Stimulated activated CD4-positive, alpha-beta T cell treated with anti-CD3 and anti-CD28 coated beads, Interleukin-4, amount 100 ng/mL, for 24 hours (primary cell): ENCODE measurements around the gene PGLYRP4.
"Not testable (repeated sequence)": the region's sequence is repeated elsewhere in the genome, so short reads cannot be mapped to it uniquely, and the experiment has no call there.

ENCODE experiments used
- DNase-seq: peaks from one replicate; pipeline ENCODE4 v3.0.0-alpha.2; 2020

PGLYRP4 gene

DNA sequence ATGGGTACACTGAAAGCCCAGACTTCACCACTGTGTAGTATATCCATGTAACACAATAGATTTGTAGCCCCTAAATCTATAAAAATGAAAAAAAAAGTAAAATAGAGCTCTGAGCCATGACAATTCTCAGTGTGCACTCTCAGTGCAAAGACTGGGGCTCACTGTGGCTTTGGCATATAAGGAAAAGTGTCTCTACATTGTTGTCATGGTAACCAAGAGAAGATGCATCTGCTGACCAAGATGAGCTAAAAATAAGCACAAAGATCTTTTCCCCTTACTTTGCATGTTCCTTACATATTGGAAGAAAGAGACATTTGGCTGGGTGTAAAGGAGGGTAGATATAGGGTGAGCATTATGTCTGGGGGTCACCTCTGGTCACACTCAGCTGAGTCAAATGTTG, 12.0 kb downstream of the PGLYRP4 start:
- DNase-seq, result no peak

- DNase-seq, result no peak
Observed at GRCh38 chr1:153333902-153334301, 14.7 kb downstream of the PGLYRP4 start.

GRCh38 chr1:153324912-153325311, 23.7 kb downstream of the PGLYRP4 start:
- no peak for DNase-seq

DNA sequence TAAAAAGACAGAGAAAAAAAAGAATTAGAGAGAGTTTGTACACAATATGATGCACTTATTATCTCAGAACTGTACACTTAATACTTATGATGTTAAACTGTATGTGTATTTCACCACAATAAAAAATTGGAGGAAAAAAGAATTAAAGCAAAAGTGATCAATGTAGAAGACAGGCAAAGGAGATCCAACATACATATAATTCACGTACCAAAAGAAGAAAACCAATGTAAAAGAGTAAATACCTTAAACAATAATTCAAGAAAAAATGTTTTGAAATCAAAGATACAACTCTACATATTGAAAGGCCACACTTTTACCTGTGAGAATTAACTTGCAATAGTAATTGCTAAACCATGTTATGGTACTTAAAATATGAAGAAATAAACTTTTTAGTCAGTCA, 26.1 kb downstream of the PGLYRP4 start:
- no peak for DNase-seq

DNA sequence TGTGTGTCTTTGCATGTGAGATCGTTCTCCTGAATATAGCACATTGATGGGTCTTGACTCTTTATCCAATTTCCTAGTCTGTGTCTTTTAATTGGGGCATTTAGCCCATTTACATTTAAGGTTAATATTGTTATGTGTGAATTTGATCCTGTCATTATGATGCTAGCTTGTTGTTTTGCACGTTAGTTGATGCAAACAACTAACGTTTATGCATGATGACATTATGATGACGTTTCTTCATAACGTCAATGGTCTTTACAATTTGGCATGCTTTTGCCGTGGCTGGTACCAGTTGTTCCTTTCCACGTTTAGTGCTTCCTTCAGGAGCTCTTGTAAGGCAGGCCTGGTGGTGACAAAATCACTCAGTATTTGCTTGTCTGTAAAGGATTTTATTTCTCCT, 30.5 kb downstream of the PGLYRP4 start:
- DNase-seq, result not testable (repeated sequence)

DNA sequence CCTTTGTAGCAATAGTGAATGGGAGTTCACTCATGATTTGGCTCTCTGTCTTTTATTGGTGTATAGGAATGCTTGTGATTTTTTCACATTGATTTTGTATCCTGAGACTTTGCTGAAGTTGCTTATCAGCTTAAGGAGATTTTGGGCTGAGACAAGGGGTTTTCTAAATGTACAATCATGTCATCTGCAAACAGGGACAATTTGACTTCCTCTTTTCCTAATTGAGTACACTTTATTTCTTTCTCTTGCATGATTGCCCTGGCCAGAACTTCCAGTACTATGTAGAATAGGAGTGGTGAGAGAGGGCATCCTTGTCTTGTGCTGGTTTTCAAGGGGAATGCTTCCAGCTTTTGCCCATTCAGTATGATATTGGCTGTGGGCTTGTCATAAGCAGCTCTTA, 32.6 kb downstream of the PGLYRP4 start:
- DNase-seq, result not testable (repeated sequence)

DNA sequence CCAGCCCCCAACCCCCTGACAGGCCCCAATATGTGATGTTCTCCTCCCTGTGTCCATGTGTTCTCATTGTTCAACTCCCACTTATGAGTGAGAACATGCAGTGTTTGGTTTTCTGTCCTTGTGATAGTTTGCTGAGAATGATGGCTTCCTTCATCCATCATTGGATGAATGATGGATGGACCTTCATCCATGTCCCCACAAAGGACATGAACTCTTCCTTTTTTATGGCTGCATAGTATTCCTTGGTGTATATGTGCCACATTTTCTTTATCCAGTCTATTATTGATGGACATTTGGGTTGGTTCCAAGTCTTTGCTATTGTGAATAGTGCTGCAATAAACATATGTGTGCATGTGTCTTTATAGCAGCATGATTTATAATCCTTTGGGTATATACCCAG, 34.3 kb downstream of the PGLYRP4 start:
- not testable (repeated sequence) for DNase-seq

DNA sequence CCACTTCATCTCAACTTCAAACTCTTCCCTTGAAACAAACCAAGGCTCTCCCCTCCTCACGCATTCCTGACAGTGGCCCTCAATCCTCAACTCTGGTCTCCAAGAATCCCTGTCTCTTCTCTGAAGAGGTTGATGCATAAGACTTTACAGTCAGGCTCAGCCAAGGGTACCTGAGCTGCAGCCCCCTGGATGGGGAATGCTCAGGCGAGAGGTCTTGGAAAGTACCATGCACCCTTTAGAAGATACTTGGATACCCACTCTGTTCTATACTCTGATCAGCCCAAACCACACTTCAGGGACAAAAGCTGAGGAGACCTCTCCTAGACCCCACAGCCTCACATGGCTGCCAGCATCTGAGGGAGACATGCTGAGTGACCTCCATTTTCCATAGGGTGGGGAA, 35.4 kb downstream of the PGLYRP4 start:
- DNase-seq, result no peak

DNA sequence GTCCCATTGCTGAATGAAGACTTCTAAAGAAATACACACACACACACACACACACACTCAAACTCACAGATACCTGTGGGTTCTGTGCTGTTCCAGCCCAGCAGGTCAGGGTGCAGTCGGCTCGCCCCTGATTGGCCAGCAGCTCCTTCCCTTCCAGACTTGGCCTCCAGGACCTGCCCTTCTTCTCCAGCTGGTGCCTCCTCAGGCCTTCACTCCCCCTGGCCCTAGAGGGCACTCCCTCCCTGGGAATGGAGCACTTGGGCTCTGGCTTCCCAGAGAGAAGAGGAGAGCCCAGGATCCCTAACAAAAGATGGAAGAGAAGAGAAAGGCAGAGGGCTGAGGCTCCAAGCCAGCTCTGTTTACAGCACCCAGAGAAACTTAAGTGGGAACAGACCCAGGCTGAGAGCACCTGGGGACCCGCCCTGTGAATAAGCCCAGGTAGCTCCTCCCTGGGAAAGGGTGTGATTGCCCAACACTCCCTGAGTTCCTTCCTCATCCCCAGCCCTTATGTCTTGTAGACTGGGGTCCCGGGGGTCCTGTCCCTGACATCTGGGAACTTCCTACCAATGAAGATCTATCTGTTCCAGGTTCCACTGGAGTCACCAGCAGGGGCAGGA, 36.0 kb downstream of the PGLYRP4 start, which contains the start of gene PGLYRP3:
PGLYRP3 (minus strand) TSS at position 383 of the 617 bp plus-strand sequence. CDS start 2,287 bp downstream, outside the sequence.
- DNase-seq, result no peak

DNA sequence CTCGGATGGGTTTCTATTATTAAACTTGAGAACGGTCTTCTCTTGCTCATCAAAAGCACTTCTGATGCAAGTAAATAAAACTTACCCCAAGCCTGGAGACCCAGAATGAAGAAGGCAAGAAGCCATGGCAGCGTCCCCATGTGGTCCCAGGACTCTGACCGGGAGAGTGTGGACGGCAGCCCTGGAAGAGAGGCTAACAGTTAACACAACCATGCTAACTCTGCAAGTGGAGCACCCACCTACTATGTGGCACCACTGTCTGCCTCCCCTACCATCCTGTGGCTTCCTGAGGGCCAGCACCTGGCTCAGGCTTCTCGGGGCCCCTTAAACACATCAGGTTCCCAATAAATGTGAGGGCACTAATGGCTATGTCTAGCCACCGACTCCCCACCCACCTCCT, 38.1 kb downstream of the PGLYRP4 start:
- DNase-seq, result no peak

DNA sequence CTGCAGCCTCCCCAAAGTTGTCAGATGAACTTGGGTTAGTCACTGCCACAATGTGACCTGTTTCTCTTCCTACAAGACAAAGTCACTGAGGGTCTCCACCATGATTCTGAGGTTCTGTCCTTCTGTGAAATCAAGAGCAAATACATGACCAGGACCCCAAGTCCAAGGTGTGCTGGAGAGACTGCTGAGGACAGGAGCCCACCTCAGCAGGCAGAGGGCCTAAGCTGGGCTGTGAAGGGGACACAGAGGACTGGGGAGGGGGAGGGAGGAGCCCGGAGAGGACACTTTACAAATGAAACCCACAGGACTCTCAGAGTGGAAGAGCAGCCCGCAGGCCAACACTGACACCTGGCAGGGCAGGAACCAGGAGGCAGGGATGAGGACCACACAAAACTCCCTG, 39.2 kb downstream of the PGLYRP4 start:
- no peak for DNase-seq

DNA sequence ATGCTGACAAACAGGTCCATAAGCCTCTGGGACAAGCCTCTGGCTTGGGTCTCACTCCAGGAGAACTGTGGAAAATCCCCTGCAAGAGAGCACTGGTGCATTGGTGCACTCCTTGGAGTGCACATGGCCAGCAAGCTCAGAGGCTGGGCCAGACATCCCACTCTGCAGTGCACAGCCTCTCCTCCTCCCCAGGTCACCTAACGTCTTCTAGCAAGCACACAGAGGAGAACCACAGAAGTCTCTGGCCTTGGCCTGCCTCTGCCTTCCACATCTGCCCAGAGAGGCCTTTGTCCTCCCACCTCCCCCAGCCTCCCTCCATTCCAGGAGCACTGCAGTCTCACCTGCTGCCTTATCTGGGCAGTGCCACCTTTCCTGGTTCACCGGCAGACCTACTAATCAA, 40.1 kb downstream of the PGLYRP4 start:
- no peak for DNase-seq

DNA sequence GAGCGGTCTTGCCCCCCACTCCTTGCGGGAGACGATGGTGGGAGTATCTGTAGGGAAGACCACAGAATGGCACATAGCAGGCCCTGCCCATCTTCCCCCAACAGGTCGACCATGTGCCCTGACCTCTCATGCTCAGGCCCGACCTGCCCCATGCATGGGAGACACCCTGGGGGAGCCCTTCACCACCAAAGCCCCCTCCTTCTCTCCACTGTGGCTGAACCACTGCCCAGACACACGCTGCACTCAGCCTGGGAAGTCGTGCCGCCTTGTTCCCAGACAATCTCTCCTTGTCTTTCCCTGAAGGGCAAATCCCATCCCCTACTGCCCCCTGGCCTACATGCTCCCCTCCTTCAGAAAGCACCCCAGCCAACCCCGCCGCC, 41.4 kb downstream of the PGLYRP4 start:
- no peak for DNase-seq

GRCh38 chr1:153306303-153307220, 42.1 kb downstream of the PGLYRP4 start:
- no peak for DNase-seq

- no peak for DNase-seq
Observed at GRCh38 chr1:153305682-153306081, 43.0 kb downstream of the PGLYRP4 start.

DNA sequence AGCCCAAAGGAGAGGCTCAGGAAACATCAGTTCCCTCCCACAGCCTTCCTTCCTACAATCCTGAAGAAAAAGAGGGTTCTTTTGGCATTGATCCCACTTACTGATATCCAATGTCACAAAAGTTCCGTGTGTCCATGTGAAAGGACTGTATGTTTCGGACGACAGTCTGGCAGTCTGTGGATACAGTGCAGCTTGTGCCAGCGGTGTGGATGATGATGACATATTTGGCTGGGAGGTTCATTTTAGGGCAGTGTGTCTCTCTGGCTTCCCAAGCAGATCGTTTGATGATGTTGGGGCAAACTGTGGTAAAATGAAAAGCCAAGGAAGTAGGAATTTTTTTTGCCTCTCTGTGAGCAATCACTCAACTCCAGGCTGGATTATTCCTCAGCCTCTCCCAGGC, 46.3 kb downstream of the PGLYRP4 start:
- no peak for DNase-seq

- DNase-seq, result no peak
Observed at GRCh38 chr1:153293851-153294250, 54.8 kb downstream of the PGLYRP4 start.

DNA sequence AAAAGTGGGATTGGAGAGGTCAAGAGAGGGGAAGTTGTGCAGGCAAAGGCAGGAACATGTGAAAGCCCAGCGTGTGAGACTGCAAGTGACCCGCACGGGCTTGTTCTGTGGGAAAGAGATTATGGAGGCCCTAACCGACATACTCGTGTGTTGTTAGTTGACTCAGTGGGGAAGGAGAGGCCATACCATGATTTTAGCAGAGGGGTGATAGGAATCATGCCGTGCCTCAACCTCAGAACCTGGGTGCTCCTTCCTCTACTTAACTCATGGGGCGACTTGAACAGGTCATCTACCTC, 55.2 kb downstream of the PGLYRP4 start:
- DNase-seq, result no peak

GRCh38 chr1:153292740-153293479, 55.7 kb downstream of the PGLYRP4 start:
- DNase-seq, result no peak

GRCh38 chr1:153292185-153292584, 56.5 kb downstream of the PGLYRP4 start:
- no peak for DNase-seq

GRCh38 chr1:153291514-153291913, 57.1 kb downstream of the PGLYRP4 start:
- DNase-seq, result no peak

DNA sequence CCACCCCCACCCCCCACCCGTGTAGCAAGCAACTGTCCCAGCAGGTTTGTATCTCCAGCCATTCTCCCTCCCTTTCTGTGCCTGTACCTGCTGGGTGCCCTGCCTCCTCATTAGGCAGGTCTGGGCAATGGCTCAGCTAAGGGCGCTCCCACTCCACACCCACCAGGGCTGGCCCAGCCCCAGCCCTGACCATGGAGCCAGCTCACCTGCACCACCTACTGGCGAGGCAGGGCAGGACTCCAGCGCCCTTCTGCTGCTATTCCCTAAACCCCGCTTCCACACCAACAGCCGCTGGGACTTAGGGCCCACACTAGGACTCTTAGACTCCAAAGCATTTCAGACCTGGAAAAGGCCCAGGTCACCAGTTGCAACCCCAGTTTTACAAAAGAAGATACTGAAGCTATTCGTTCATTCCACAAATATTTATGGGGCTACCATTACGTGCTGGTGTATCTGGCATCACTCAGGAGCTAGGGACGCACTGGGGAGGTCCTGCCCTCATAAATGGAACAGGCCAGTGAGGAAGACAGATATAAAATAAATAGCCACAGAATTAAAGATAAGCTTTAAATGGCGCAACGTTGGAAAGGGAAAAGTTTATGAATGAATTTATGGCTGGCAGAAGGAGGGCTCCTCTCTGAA, 59.9 kb downstream of the PGLYRP4 start:
- DNase-seq, result no peak
